Fibroblast of skin of scalp (primary cell): ENCODE measurements around the gene SPTBN1.
A peak's percentile ranks its signal among the peaks of the same experiment; 100 is the strongest.

Experiments
- DNase-seq: peaks from one replicate; pipeline ENCODE4 v3.0.0-alpha.2; 2013

The SPTBN1 gene

DNA sequence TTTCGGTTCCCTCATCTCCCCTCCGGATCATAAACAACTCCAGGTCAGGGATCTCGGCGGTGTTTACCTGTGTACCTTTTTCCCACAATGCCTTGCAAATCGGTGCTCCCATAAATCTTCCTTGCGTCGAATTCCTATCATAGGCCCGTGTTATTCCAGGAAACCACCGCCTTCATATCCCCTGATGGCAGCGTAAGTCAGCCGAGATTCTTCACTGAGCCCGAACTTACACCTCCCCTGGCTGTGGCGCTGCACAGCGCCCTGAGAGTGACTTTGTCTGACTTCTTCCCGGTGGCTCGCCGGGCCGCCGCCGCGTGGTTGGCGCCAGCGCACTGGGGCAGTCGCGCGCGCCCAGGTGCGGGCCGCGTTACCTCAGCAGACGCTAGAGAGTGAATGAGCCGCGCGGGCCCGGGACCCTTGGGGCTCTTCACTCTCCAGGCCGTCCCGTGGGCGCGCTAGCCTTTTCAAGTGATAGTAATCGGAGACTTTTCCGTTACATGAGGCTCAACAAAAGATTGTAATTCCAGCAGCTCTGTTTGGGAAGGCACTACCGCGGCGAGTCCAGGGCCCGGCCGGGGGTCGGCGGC is 101.6 kb downstream of the SPTBN1 start:
- DNase-seq, result peak; percentile 57

DNA sequence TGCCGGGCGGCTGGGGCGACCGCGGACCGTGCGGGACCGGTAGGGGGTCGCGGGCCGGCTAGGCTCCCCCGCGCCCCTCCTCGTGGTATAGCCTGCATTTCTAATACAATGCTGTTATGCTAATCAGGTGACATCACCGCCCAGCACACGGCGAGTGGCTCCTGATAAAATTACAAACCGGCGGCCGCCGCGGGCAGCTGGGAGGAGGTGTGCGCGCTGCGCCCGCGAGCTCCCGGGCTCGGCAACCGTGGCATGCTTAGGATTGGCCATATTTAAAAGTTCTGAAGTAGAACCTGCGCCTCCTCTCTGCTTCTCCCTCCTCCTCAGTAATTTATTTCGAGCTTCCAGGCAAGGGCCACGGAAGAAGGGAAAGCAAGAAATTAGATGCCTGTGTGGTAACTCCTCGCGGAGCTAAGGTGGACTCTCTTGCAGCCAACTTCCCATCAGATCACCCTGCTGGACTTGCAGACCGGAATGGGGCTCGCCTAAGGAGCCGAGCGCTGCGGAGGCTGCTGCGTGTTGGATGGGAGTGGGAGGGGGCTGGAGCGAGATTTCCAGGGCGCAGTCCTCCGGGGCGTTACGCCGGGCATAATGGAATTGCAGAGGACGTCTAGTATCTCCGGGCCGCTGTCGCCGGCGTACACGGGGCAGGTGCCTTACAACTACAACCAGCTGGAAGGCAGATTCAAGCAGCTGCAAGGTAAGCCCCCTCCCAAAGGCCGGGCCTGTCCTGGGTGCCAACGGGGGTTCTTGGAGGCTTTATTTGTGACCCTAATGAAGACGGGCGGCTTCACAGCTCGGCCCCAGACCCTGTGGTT is 102.3 kb downstream of the SPTBN1 start:
- DNase-seq, result peak; percentile 49

DNA sequence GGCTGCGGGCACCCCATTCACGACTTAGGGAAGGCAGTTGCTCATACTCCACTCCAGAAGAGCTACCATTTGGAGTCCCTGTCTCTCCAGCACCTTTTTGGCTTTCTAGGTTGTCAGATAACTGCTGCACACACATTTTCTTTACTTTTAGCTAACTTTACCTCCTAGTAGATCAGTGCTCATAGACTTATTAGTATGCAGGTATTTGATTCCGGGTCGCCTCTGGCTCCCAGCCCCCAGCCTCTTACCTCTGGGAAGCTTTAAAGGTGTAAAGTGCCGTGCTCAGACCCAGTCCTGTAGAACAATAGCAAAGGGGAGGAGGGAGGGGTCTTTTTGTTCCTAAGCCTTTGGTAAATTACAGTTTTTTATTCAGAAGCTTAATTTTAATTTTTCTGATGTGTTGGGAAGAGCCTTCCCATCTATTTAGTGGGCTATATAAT is 102.9 kb downstream of the SPTBN1 start:
- DNase-seq, result no peak

DNA sequence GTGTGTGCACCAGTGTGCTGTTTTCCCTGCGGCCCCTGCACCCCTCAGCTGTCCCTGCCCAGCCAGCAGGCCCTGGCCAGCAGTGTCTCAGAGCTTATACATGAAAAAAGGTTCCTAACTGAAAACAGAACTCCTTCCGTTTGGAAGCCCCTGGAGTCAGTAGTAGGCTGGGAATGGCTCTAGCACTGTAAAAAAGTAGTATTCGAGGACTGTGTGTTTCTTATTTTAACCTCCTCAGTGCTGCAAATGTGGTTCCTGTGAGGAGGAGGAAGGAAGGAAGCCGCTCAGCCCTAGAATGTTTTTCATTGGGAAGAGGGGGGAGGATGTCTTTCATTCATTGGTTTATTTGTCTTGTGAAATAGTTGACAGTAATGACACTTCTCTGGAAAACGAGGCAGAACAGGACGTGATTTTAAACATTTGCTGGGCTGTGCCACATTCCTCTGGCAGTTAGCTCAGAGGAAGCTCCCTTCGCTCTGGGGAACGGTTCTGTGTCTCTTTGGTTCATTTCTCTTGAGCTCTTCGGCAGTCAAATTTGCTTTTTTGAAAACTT is 103.5 kb downstream of the SPTBN1 start:
- peak; percentile 95 for DNase-seq

DNA sequence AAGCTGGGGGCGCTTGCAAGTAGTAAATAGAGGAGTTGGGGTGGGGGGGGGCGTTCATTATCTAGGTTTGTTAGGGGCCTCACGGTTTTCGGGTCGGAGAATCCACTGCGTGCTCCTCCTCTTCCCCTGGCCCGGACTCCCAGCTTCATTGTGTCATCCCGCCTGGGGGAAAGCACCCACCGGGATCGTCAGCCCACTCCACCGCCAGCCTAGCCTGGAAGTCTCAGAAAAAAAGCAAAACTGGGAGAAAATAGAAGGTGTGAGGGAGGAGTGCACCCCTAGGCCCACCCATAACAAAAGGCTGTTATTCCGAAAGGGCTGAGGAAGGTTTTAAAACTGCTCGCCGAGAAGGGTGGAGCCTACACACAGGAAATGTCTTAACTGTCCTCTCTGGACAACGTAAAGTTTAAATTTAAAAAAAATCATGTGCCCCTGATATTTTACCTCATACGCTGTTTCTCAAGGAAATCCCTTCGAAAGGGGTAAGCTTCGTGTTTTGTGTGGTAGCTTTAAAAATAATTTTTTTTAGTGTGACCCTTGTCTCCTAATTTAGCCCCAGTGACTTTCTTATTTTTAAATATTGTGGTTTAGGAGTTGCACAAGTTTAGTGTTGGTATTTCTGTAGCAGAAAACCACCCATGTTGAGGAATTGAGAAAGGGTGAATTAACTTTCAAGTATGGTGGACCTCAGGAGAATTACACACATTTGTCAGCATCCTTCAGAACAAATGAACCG is 104.2 kb downstream of the SPTBN1 start:
- DNase-seq, result peak; percentile 83

DNA sequence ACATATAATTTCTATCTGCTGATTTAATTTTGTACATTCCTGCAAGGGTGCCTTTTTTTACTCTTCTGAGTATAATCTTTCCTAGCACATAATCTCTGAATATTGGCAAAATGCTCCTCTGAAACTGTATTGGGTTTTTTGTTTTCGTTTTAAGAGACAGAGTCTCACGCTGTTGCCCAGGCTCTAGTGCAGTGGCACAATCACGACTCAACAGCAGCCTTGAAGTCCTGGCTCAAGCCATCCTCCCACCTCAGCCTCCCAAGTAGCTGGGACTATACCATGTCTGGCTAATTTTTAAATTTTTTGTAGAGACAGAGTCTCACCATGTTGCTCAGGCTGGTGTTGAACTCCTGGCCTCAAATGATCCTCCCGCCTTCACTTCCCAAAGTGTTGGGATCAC is 104.9 kb downstream of the SPTBN1 start:
- DNase-seq, result no peak

DNA sequence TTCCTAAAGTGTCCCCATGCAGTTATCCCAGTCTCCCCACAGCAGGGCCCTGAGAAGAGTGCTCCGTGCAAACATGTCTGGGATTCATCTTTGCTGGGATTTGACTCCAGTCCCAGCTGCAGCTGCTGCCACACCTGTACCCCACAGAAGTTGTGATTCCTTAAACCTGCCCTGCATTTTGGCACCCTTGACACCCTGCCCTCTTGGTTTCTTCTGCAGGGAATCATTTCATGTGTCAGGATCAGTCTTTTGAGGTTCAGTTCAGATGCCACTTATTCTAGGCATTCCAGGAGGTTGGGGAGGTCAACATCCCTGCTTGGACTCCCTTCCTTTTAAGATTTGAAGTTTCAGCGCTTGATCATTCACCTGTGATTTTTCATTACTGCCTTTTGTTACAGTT is 108.3 kb downstream of the SPTBN1 start:
- no peak for DNase-seq

DNA sequence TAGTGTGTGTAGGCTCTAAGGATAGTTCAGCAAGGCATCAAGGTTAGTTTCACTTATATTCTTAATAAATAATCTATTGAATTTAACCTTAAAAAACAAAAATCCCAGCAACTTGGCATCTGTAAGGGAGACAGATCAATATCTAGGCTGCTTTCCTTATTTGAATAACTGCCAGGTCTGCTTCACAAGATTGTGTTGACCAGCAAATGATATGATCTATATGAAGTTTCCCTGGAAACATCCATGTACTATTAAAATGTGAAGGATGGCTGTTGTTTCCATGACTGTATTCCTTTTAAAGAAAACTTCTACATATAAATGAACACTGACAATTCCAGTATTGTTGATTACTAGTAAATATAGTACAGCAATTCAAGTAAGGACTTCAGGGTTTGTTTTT is 109.4 kb downstream of the SPTBN1 start:
- DNase-seq, result no peak

DNA sequence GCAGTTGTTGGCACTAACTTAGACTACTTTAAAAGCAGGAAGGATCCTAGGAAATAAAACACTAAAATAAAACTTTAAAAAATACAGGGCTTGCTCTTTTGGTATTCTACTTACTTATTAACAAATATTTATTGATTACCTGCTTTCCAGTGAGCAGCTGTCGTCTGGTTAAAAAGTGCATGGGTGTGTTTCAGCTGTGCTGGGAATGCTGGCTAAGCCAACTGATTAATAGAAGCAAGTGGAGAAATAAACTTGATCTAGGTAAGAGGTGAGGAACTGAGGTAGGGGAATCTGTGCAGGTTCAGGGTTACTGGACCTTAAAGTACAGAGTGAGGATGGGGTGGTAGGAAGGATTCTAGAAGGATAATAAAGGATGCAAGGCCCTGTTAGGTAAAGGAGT is 110.8 kb downstream of the SPTBN1 start:
- no peak for DNase-seq

DNA sequence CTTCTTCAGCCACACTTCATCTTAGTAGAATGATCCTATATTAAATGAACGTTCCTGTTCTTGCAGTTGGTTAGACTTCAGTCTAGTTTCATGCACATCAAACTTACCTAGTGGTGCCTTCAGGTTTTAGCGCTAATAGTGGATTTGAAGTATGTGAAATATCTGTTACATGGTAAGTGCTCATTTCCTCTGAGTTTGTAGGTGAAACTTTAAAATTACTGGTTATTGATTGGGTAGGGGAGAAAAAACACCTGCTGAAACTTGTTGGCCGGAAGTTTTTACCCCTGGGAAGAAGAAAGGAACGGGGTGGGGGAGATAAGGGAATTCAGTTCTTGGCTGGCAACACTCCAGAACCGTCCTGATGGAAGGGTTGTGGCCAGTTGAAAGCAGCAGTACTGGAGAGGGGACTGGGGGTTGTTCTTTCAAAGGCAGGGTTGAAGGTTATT is 112.8 kb downstream of the SPTBN1 start:
- DNase-seq, result no peak

DNA sequence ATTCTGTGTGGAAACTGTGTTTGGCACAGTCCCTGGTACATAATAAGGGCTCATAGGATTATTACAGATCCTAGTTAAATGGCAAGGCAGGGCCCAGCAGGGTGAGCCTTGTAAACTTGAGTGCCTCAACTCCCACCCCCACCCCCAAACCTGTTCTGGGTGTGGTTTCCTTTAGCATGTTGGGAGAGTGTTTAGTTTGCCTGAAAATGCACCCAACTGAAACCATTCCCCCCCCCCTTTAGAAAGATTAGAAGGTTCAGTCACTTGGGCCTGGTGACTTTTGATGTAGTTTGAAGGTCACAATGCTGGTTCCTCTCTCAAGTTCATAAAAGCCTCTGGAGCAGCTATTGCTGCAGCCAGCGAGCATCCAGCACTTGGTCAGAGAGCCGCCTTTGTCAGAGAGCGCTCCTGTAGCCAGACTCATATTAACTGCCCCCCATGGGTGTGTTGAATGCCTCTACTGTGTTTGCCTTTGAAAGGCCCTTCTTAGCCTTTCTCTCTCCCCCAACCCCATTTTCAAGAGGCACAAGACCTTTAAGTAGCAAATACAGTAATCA is 113.7 kb downstream of the SPTBN1 start:
- no peak for DNase-seq

DNA sequence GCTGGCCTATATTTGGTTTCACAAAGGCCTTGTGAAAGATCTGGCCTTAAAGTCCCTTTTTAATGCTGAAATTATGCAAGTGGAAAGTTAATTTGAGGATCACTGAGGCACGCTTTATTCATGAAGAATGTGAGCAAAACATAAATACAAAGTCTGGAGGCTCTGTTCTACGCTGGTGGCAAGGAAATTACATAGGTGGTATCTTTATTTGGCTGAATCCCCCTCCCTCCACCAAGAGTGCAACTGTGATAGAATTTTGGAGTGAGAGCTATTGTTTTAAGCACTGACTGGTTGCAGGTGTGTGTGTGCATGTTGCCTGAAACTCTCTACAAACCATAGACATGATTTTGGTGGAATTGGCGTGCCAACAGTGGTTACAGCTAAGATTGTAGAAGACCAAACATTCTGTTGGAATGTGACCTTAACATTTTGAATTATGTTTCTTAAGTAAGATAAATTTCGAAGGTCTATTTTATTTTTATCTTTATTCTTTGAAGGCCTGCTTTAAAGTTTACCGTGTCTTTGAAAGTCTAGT is 114.3 kb downstream of the SPTBN1 start:
- no peak for DNase-seq

DNA sequence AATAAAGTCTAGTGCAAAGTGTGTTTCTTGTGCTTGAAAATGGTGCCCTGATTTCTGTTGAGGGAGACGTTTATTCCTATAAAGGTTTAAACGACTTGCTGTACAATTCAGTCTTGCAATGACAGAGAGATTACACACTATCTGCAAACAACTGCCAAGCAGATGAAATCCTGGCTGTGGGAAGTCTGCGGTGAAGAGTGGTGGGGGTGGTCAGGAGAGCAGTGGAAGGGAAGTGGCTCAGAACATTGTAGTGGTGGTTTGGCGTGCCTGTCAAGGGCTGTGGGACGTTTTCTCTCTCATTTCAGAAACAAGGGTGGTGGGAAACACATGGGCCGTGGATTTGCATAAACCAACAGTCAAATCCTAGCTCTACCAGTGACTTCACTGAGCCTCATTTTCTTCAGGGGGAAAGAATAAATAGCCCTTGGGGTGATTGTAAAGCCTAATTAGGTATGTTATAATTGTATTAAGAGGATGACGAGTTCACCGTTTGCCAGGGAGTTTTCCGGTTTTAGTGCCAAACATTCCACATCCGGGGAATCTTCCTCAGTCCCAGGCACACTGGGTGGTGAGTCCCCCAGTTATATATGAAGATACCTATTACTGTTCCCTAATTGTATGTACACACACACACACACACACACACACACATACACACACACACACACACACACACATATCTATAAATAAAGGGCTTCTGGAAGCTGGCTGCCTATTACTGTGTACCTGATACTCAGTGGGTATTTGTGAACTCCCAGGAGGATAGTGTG is 115.0 kb downstream of the SPTBN1 start:
- peak; percentile 94 for DNase-seq

DNA sequence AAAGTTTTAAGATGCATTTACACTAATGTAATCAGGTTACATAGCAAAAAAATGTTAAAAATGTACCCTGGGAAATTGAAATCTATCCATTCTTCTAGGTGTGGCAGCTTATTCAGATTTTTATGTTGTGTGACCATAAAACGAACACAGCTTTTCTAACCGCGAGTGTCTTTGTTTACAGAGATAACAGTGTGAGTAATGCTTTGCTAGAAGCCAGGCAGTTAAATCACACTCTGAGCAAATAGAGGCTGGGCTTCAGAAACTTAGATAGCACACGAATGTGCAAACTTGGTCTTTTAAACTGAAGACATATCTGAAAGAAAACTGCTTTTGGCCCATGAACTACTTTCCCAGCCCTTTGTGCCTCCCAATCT is 116.1 kb downstream of the SPTBN1 start:
- peak; percentile 94 for DNase-seq

DNA sequence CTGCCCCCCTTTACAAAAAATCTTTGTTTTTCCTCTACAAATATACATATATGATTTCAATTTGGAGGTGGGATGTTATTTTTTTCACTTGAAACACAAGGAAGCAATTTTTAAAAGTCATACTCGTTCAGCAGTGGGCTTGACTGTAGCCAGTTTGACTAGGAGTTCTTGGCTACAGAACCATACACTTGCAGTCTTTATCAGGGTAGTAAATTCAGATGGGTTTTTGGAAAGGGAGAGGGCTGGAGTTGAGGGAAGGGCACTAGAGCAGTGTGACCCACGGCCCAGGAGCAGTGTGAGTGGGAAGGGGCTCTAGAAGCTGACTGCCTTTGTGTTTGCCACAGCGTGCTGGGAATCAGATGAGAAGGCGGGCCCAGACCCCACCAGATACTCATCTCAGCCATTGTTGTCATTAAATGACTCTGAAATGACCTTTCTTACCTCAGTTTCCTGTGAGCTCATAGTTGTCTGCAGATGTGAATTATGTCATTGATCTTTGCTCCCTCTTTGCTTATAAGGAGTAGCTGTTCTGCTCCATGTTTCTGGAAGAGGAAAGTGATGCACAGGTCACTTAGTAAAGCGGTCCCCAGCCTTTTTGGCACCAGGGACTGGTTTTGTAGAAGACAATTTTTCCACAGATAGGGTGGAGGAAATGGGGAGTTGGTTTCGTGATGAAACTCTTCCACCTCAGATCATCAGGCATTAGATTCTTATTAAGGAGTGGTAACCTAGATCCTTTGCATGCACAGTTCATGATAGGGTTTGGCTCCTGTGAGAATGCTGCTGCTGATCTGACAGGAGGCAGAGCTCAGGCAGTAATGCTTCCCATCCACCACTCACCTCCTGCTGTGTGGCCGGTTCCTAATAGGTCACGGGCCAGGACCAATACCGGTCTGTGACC is 116.8 kb downstream of the SPTBN1 start:
- DNase-seq, result peak; percentile 41

DNA sequence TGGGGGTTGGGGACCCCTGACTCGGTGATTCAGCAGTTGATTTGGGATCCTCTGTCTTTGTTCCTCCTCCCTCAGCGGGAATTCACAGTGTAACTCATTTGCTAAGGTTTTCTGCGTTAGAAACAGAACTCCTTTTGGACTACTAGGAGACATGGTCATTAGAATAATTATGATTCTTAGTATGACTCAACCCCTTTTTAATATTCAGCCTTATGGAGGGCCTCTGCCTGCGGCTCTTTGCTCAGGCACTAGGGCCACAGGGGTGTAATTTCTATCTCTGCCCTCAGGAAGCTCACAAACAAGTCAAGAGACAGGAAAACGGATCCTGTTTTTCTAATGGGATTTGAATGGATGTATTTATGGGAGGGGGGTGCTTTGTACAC is 117.4 kb downstream of the SPTBN1 start:
- DNase-seq, result no peak

DNA sequence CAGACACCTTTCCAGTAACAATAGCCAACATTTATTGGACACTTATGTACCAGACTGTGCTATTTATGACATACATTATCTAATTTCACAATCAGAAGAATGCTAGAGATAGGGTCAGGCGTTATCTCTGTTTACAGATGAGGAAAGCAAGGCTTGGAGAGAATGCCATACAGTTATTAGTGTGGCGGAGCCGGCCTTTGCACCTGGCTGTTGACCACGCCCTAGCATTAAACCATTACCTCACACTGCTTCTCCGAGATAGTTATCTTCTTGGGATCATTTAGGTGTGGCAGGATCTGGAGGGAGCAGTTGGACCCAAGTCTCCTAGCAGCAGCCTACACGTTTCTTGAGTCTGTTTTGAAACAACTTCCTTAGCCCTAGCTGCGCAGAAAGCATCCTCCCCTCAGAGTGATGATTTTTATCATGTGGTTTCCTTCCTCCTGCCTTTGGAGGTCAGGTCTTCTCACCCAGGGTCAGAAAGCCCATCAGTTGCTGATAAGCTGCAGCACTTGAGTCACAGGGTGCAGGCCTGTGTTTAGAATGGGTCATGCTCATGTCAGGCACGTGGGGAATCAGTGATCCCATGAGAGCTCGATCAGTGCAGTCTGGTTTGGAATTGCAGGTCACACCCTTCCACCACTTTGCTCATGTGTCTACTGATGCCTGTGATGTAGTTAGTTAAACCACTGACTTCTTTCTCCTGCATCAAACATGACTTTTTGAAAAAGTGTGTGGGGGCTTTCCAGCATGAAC is 118.2 kb downstream of the SPTBN1 start:
- DNase-seq, result peak; percentile 38

DNA sequence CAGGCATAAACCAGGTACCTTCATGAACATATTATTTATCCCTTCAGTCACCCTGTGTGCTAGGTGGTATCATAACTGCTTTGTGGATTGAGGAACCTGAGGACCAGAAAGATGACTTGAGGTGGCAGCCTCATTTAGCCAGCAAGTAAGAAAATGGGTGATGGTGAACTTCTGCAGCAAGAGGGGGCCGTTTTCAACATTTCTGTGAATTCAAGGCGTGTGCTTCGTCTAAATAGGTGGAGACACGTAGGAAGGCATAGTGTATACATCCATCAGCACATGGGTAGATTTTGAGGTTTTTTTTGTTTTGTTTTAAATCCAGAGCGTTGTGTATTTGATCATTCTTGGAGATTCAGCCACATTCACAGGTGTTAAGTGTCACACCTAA is 118.7 kb downstream of the SPTBN1 start:
- no peak for DNase-seq

DNA sequence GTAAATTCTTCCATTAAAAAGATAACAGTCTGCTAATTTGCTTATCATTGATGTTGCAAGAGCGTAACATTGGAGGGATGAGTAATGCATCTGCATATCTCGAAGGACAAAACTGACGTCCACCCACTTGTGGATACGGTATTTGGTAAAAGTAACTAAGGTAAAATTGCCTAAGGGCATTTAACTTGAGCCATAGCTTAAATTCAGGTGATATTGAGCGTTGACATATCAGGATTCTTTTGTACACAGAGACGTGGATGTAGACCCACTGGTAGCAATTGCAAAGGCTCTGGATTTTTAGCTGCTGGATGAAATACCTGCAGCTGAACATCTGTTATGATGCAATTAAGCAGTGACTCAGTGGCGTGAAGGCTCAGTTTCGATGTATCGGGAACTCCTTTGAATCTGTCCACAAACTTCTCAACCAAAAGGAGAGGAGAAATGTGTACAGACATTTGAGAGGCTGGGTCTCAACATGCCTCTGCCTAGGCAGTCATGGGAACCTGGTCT is 119.3 kb downstream of the SPTBN1 start:
- no peak for DNase-seq

DNA sequence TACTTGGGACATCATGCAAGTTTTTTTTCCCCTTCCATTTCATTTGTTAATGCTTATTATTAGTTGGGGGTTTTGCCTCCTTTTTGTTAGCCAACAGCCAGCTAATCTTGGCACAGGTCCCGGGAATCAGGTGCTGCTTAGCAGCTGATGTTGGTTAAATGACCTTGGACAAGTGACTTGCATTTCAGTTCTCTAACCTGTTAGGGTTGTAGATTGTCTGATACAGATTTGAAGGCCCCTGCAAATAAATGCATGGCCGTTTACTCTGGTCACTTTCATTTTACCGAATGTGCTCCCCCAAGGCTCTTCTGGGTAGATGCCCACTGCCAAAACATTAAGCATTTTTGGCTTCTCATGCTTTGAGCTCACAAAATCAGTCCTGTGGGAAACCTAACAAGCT is 120.9 kb downstream of the SPTBN1 start:
- no peak for DNase-seq
